ENCODE results near the gene TLE4. TPM values are rescaled to one million over a fixed set of nuclear protein-coding genes. Genes with fewer than 3 reads are reported as not detected.

Gene TLE4
- total and polyA plus RNA-seq, 2 experiments from 2014 or later, result 45.8 to 72.9 TPM

DNA sequence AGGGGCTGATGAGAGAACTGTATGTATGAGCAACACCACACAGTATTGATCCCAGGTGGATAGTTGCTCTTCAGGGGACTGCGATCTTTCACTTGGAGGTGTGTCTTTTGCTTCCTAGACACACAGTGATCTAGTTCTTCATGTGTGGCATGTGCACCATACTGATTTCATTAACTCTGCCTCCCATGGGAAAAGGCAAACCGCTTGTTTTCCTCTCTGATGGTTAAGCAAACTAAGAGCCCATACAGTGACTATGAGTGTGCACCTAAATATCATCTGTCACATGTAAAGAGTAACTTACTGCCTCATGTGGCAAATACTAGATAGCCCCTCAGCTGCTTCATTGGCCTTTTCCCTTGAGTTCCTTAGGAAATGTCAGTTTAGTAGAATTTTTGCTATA is 147.3 kb downstream of the TLE4 start (continued):
- TF ChIP-seq EZH2phosphoT487 (IDR thresholded peaks at IDR 0.05; ENCODE audit: unreplicated experiment) (no peak), NANOG (IDR thresholded peaks at IDR 0.05; ENCODE audit: borderline replicate concordance) (no peak), ZNF331 (CRISPR knock-in tag; IDR thresholded peaks at IDR 0.05; ENCODE audit: low read depth) (no peak)
- TF ChIP-seq, protein P1, sequence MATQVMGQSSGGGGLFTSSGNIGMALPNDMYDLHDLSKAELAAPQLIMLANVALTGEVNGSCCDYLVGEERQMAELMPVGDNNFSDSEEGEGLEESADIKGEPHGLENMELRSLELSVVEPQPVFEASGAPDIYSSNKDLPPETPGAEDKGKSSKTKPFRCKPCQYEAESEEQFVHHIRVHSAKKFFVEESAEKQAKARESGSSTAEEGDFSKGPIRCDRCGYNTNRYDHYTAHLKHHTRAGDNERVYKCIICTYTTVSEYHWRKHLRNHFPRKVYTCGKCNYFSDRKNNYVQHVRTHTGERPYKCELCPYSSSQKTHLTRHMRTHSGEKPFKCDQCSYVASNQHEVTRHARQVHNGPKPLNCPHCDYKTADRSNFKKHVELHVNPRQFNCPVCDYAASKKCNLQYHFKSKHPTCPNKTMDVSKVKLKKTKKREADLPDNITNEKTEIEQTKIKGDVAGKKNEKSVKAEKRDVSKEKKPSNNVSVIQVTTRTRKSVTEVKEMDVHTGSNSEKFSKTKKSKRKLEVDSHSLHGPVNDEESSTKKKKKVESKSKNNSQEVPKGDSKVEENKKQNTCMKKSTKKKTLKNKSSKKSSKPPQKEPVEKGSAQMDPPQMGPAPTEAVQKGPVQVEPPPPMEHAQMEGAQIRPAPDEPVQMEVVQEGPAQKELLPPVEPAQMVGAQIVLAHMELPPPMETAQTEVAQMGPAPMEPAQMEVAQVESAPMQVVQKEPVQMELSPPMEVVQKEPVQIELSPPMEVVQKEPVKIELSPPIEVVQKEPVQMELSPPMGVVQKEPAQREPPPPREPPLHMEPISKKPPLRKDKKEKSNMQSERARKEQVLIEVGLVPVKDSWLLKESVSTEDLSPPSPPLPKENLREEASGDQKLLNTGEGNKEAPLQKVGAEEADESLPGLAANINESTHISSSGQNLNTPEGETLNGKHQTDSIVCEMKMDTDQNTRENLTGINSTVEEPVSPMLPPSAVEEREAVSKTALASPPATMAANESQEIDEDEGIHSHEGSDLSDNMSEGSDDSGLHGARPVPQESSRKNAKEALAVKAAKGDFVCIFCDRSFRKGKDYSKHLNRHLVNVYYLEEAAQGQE (IDR thresholded peaks at IDR 0.05; ENCODE audit: unreplicated experiment), result no peak
- TF ChIP-seq, protein P2, sequence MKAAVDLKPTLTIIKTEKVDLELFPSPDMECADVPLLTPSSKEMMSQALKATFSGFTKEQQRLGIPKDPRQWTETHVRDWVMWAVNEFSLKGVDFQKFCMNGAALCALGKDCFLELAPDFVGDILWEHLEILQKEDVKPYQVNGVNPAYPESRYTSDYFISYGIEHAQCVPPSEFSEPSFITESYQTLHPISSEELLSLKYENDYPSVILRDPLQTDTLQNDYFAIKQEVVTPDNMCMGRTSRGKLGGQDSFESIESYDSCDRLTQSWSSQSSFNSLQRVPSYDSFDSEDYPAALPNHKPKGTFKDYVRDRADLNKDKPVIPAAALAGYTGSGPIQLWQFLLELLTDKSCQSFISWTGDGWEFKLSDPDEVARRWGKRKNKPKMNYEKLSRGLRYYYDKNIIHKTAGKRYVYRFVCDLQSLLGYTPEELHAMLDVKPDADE (IDR thresholded peaks at IDR 0.05), result no peak

DNA sequence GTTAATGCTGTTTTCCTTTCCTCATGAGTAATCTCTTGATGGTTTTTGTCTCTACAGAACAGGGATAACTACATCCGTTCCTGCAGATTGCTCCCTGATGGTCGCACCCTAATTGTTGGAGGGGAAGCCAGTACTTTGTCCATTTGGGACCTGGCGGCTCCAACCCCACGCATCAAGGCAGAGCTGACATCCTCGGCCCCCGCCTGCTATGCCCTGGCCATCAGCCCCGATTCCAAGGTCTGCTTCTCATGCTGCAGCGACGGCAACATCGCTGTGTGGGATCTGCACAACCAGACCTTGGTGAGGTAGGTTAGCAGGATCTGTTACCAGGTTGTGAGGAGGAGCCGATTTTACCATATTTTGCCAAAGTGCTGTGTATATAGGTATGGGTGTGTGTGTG is 148.2 kb downstream of the TLE4 start:
- peaks cover 30% of the 10 kb centered on the region; the same call in 1 of the 2 replicates for H3K36me3 ChIP-seq (ENCODE audit: insufficient read depth)
- TF ChIP-seq, protein P3, sequence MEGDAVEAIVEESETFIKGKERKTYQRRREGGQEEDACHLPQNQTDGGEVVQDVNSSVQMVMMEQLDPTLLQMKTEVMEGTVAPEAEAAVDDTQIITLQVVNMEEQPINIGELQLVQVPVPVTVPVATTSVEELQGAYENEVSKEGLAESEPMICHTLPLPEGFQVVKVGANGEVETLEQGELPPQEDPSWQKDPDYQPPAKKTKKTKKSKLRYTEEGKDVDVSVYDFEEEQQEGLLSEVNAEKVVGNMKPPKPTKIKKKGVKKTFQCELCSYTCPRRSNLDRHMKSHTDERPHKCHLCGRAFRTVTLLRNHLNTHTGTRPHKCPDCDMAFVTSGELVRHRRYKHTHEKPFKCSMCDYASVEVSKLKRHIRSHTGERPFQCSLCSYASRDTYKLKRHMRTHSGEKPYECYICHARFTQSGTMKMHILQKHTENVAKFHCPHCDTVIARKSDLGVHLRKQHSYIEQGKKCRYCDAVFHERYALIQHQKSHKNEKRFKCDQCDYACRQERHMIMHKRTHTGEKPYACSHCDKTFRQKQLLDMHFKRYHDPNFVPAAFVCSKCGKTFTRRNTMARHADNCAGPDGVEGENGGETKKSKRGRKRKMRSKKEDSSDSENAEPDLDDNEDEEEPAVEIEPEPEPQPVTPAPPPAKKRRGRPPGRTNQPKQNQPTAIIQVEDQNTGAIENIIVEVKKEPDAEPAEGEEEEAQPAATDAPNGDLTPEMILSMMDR (conservative IDR thresholded peaks at IDR 0.05; ENCODE audit: low read depth in 2 of 2), result no peak
- TF ChIP-seq NANOG (IDR thresholded peaks at IDR 0.05; ENCODE audit: borderline replicate concordance) (no peak), EZH2phosphoT487 (IDR thresholded peaks at IDR 0.05; ENCODE audit: unreplicated experiment) (no peak), CREB1 (CRISPR knock-in tag; IDR thresholded peaks at IDR 0.05; ENCODE audit: low read depth) (no peak), STAT1 (IDR thresholded peaks at IDR 0.05; ENCODE audit: unreplicated experiment) (no peak), EZH2 (IDR thresholded peaks at IDR 0.05; ENCODE audit: low read depth, unreplicated experiment) (no peak), POLR2AphosphoS5 (IDR thresholded peaks at IDR 0.05; ENCODE audit: low read depth) (no peak)
- TF ChIP-seq, protein P1 (IDR thresholded peaks at IDR 0.05; ENCODE audit: unreplicated experiment), result no peak

More for the DNA sequence above, 148.2 kb downstream of the TLE4 start:
- H3K27ac ChIP-seq (ENCODE audit: low read depth), result no peak overlapping the region
- no peaks in the 10 kb centered on the region for H3K27me3 ChIP-seq (ENCODE audit: insufficient read depth)
- H3K9me3 Mint-ChIP-seq, result no peaks in the 10 kb centered on the region
- no peak for ATAC-seq
- no peak overlapping the region for H3K4me3 Mint-ChIP-seq
- H3K4me3 ChIP-seq, result no peak overlapping the region
- no peaks in the 10 kb centered on the region for H3K79me2 ChIP-seq (replicated peaks; ENCODE audit: insufficient read depth)
- H3K9me2 ChIP-seq (ENCODE audit: insufficient read depth), result no peaks in the 10 kb centered on the region
- H3K27me3 Mint-ChIP-seq (ENCODE audit: insufficient read depth, low read depth, poor library complexity), result peaks cover 2% of the 10 kb centered on the region
- H3F3A ChIP-seq (replicated peaks; ENCODE audit: low read depth), result no peaks in the 10 kb centered on the region
- no peak overlapping the region for H2AFZ ChIP-seq
- no peak for DNase-seq (ENCODE audit: low spot score)
- H4K20me1 ChIP-seq (replicated peaks; ENCODE audit: insufficient read depth), result no peaks in the 10 kb centered on the region; the same call in 1 of the 2 replicates
- no peak overlapping the region for H3K4me2 ChIP-seq
- no peaks in the 10 kb centered on the region for H3K4me1 ChIP-seq (ENCODE audit: insufficient read depth)
- peaks cover 33% of the 10 kb centered on the region for H3K36me3 Mint-ChIP-seq (ENCODE audit: low read depth)
- 0 out of 2 replicates have a peak overlapping the region, but pooled peaks have one; percentile 18 for H3K27ac Mint-ChIP-seq
- H3K4me1 Mint-ChIP-seq, result peaks cover 2% of the 10 kb centered on the region; the same call in 2 of the 3 replicates

Measured in GM23338 (cell line).